H9 (cell line): ENCODE measurements around the gene SLMAP. TPM values are rescaled to one million over a fixed set of nuclear protein-coding genes. Genes with fewer than 3 reads are reported as not detected.

Source experiments
- DNase-seq: peaks from one replicate; pipeline ENCODE4 v3.0.0-alpha.2; 2017
- H2AFZ ChIP-seq: one replicate; pipeline ENCODE4 v1.6.1; 2013; ENCODE audit warnings: mild to moderate bottlenecking, low read length, control low read depth, moderate library complexity
- H2AK5ac ChIP-seq: 2 replicates; pipeline ENCODE4 v1.6.1; 2013; ENCODE audit warnings: low read length, control low read depth, mixed read lengths; ENCODE audit not compliant: insufficient read length
- H2BK120ac ChIP-seq: one replicate; pipeline ENCODE4 v1.6.1; 2013; ENCODE audit warnings: low read depth, mild to moderate bottlenecking, low read length, control low read depth, inconsistent platforms; ENCODE audit not compliant: poor library complexity, severe bottlenecking
- H2BK12ac ChIP-seq: 2 replicates; pipeline ENCODE4 v1.6.1; 2013; ENCODE audit warnings: low read length, control low read depth, mixed read lengths, low read depth; ENCODE audit not compliant: insufficient read length
- H2BK15ac ChIP-seq: 2 replicates; pipeline ENCODE4 v1.6.1; 2013; ENCODE audit warnings: low read depth, low read length, control low read depth
- H2BK20ac ChIP-seq: one replicate; pipeline ENCODE4 v1.6.1; 2013; ENCODE audit warnings: low read depth, mild to moderate bottlenecking, low read length, control low read depth, inconsistent platforms; ENCODE audit not compliant: poor library complexity, severe bottlenecking
- H2BK5ac ChIP-seq: 2 replicates; pipeline ENCODE4 v1.6.1; 2013; ENCODE audit warnings: low read length, control low read depth, mixed read lengths; ENCODE audit not compliant: insufficient read length
- H3K14ac ChIP-seq: 2 replicates; pipeline ENCODE4 v1.6.1; 2013; ENCODE audit warnings: low read length, control low read depth; ENCODE audit not compliant: insufficient read depth
- H3K18ac ChIP-seq: 2 replicates; pipeline ENCODE4 v1.6.1; 2013; ENCODE audit warnings: low read depth, mild to moderate bottlenecking, mixed read lengths, low read length, control low read depth; ENCODE audit not compliant: insufficient read length
- H3K23ac ChIP-seq: 2 replicates; pipeline ENCODE4 v1.6.1; 2013; ENCODE audit warnings: low read length, control low read depth, mixed read lengths, low read depth; ENCODE audit not compliant: insufficient read length
- H3K23me2 ChIP-seq: 2 replicates; pipeline ENCODE4 v1.6.1; 2013; ENCODE audit warnings: low read depth, mild to moderate bottlenecking, mixed read lengths, low read length, control low read depth; ENCODE audit not compliant: insufficient read length, poor library complexity, severe bottlenecking
- H3K27ac ChIP-seq: 2 replicates; pipeline ENCODE4 v1.5.1; 2013; ENCODE audit warnings: low read length, control low read depth, mixed read lengths, low read depth; ENCODE audit not compliant: insufficient read length
- H3K27me3 ChIP-seq: 2 replicates; pipeline ENCODE4 v1.6.1; 2013; ENCODE audit warnings: low read length, control low read depth, inconsistent platforms; ENCODE audit not compliant: insufficient read depth
- H3K4ac ChIP-seq: 2 replicates; pipeline ENCODE4 v1.6.1; 2013; ENCODE audit warnings: low read depth, mild to moderate bottlenecking, control low read depth, inconsistent platforms, low read length, moderate library complexity
- H3K4me1 ChIP-seq: 2 replicates; pipeline ENCODE4 v1.6.1; 2013; ENCODE audit warnings: low read length, control low read depth, inconsistent platforms; ENCODE audit not compliant: insufficient read depth
- H3K4me2 ChIP-seq: 2 replicates; pipeline ENCODE4 v1.6.1; 2013; ENCODE audit warnings: low read length, control low read depth, mixed read lengths; ENCODE audit not compliant: insufficient read length, insufficient read depth
- H3K56ac ChIP-seq: 2 replicates; pipeline ENCODE4 v1.6.1; 2013; ENCODE audit warnings: low read depth, mild to moderate bottlenecking, mixed read lengths, low read length, control low read depth; ENCODE audit not compliant: insufficient read length
- H3K79me1 ChIP-seq: 2 replicates; pipeline ENCODE4 v1.6.1; 2013; ENCODE audit warnings: low read depth, mild to moderate bottlenecking, moderate library complexity, low read length, control low read depth, inconsistent platforms; ENCODE audit not compliant: insufficient read depth, poor library complexity, severe bottlenecking
- H3K79me2 ChIP-seq: 2 replicates; pipeline ENCODE4 v1.6.1; 2013; ENCODE audit warnings: low read length, control low read depth, inconsistent platforms; ENCODE audit not compliant: insufficient read depth
- H3K9ac ChIP-seq: 2 replicates; pipeline ENCODE4 v1.6.1; 2013; ENCODE audit warnings: low read length, control low read depth, mixed read lengths; ENCODE audit not compliant: insufficient read length; ENCODE audit errors: extremely low read depth
- H3K9me3 ChIP-seq: one replicate; pipeline ENCODE4 v1.6.1; 2013; ENCODE audit warnings: low read depth, low read length, inconsistent platforms; ENCODE audit not compliant: control insufficient read depth
- H3T11ph ChIP-seq: one replicate; pipeline ENCODE4 v1.6.1; 2013; ENCODE audit warnings: mild to moderate bottlenecking, low read length, control low read depth, inconsistent platforms
- H4K20me1 ChIP-seq: one replicate; pipeline ENCODE4 v1.6.1; 2013; ENCODE audit not compliant: control insufficient read depth, insufficient read length, insufficient read depth
- H4K5ac ChIP-seq: 2 replicates; pipeline ENCODE4 v1.6.1; 2013; ENCODE audit warnings: low read depth, mild to moderate bottlenecking, mixed read lengths, low read length, control low read depth; ENCODE audit not compliant: insufficient read length
- H4K8ac ChIP-seq: replicated peaks from 2 replicates; pipeline ENCODE4 v1.6.1; 2013; ENCODE audit warnings: low read length, control low read depth, mixed read lengths, low read depth; ENCODE audit not compliant: insufficient read length
- H4K91ac ChIP-seq: 2 replicates; pipeline ENCODE4 v1.6.1; 2013; ENCODE audit warnings: low read depth, mild to moderate bottlenecking, moderate library complexity, mixed read lengths, low read length, control low read depth; ENCODE audit not compliant: insufficient read length
- H3K27ac Mint-ChIP-seq, 3 experiments: 2 replicates in 2 of 3; 3 replicates in 1 of 3; pipeline ENCODE4 v1.8.0; 2020 to 2021; ENCODE audit warnings: mixed read lengths in 3 of 3, mild to moderate bottlenecking in 1 of 3, moderate library complexity in 1 of 3
- H3K27me3 Mint-ChIP-seq: 2 replicates; pipeline ENCODE4 v1.8.0; 2021; ENCODE audit warnings: low read depth, mild to moderate bottlenecking, moderate library complexity, mixed read lengths
- H3K36me3 Mint-ChIP-seq, 3 experiments: 2 replicates in 2 of 3; 3 replicates in 1 of 3; pipeline ENCODE4 v1.8.0; 2020 to 2021; ENCODE audit warnings: low read depth in 3 of 3, mixed read lengths in 3 of 3; ENCODE audit not compliant: insufficient read depth in 1 of 3
- H3K4me1 Mint-ChIP-seq, 2 experiments: 2 replicates each; pipeline ENCODE4 v1.8.0; 2020; ENCODE audit warnings: mixed read lengths in 2 of 2
- H3K4me3 Mint-ChIP-seq, 2 experiments: 2 replicates in 1 of 2; 3 replicates in 1 of 2; pipeline ENCODE4 v1.8.0; 2020 to 2021; ENCODE audit warnings: mild to moderate bottlenecking in 2 of 2, mixed read lengths in 2 of 2, moderate library complexity in 1 of 2
- H3K9me3 Mint-ChIP-seq, 2 experiments: 2 replicates in 1 of 2; 3 replicates in 1 of 2; pipeline ENCODE4 v1.8.0; 2020; ENCODE audit warnings: mild to moderate bottlenecking in 2 of 2, mixed read lengths in 2 of 2, moderate library complexity in 1 of 2
- WGBS: extraction: QIAGEN DNeasy Blood & Tissue Kit; methylation state at CpG from one replicate; pipeline ENCODE4 v1.1.7; 2013; ENCODE audit warnings: missing lambda C conversion rate, low lambda C conversion rate, mixed read lengths; ENCODE audit not compliant: insufficient read length; ENCODE audit errors: extremely low coverage; 5-methylcytosine and 5-hydroxymethylcytosine counted together
- total RNA-seq: library from RNA; stranded (reverse); gene quantifications from 2 replicates; pipeline ENCODE4 v1.2.1, GENCODE V29; 2021
- TF ChIP-seq, protein P1 (sequence below): fragments of 200-600 bp; sonication (generic); conservative IDR thresholded peaks from 3 replicates; pipeline ENCODE4 v1.8.0; 2021; ENCODE audit warnings: antibody characterized with exemption, mild to moderate bottlenecking

SLMAP gene
- total RNA-seq, 1 experiment from 2014 or later: 65.1 TPM

DNA sequence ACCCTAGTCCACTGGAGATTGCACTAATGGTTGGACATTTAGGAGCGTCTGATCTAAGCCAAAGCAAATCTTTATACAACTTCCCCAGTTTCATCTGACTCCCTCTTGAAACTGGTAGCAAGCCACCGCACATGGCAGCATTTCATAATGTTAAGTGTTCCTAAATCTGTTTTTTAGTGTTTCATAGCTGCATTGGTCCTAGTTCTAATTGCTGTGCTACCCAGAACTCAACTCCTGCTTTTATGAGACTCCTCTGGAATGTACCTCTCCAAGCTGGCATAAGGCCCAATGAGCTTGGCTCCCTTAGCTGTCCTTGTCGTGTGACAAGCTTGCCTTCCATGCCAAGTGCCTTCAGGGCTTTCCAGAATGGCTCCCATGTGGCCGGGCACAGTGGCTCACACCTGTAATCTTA, 186.8 kb downstream of the SLMAP start:
- Histone ChIP-seq H3K27me3 (no peaks in the 10 kb centered on the region), H3K4me2 (no peak overlapping the region), H3K4me1 (peaks cover 2% of the 10 kb centered on the region; the same call in 1 of the 2 replicates), H3K18ac (no peak overlapping the region), H2BK15ac (no peak overlapping the region), H4K91ac (no peak overlapping the region), H2BK12ac (no peak overlapping the region), H4K20me1 (no peaks in the 10 kb centered on the region), H3K79me2 (no peaks in the 10 kb centered on the region), H3K9ac (no peak overlapping the region), H3K9me3 (no peaks in the 10 kb centered on the region), H3K23ac (no peak overlapping the region), H2AFZ (no peak overlapping the region), H3T11ph (no peak overlapping the region), H3K56ac (no peak overlapping the region), H2AK5ac (no peak overlapping the region), H3K79me1 (no peaks in the 10 kb centered on the region), H2BK5ac (no peak overlapping the region), H4K5ac (no peak overlapping the region), H3K4ac (no peak overlapping the region), H3K27ac (no peak overlapping the region), H4K8ac (no peak overlapping the region), H2BK20ac (no peak overlapping the region), H3K23me2 (no peaks in the 10 kb centered on the region), H2BK120ac (no peak overlapping the region), H3K14ac (no peak overlapping the region)
- WGBS: no CpG with 5 or more reads among the region's 4 CpGs
- H3K36me3 Mint-ChIP-seq: peaks cover 0 to 8% (median 6%) of the 10 kb centered on the region in 3 experiments; a peak in 4 of 7 replicates
- H3K27me3 Mint-ChIP-seq: no peaks in the 10 kb centered on the region; the same call in 1 of the 2 replicates
- DNase-seq: no peak
- peaks cover 11 to 15% of the 10 kb centered on the region in 2 experiments for H3K4me1 Mint-ChIP-seq
- peaks cover 4 to 5% of the 10 kb centered on the region in 2 experiments; a peak in 3 of 5 replicates for H3K9me3 Mint-ChIP-seq
- H3K4me3 Mint-ChIP-seq: no peak overlapping the region
- H3K27ac Mint-ChIP-seq: no peak overlapping the region
- TF ChIP-seq, protein P1, sequence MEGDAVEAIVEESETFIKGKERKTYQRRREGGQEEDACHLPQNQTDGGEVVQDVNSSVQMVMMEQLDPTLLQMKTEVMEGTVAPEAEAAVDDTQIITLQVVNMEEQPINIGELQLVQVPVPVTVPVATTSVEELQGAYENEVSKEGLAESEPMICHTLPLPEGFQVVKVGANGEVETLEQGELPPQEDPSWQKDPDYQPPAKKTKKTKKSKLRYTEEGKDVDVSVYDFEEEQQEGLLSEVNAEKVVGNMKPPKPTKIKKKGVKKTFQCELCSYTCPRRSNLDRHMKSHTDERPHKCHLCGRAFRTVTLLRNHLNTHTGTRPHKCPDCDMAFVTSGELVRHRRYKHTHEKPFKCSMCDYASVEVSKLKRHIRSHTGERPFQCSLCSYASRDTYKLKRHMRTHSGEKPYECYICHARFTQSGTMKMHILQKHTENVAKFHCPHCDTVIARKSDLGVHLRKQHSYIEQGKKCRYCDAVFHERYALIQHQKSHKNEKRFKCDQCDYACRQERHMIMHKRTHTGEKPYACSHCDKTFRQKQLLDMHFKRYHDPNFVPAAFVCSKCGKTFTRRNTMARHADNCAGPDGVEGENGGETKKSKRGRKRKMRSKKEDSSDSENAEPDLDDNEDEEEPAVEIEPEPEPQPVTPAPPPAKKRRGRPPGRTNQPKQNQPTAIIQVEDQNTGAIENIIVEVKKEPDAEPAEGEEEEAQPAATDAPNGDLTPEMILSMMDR: no peak
